Adrenal gland (tissue), 5 donors: ENCODE measurements around the gene GALNT18.

ENCODE experiments used
- POLR2A ChIP-seq, 2 donors: fragments of 450-650 bp; IDR thresholded peaks; one replicate each; pipeline ENCODE4 v1.6.1; 2017; ENCODE audit warnings: antibody characterized with exemption in 2 of 2, mild to moderate bottlenecking in 2 of 2, moderate library complexity in 1 of 2
- TF ChIP-seq, protein P1 (sequence below), 6 experiments: fragments of 450-650 bp in 4 of 6; fragments of 200-600 bp in 2 of 6; sonication (generic) in 1 of 6; IDR thresholded peaks; 1 replicate in 5 of 6; 2 replicates in 1 of 6; pipeline versions ENCODE4 v1.5.1 to v1.8.0; 2016 to 2021; ENCODE audit warnings: antibody characterized with exemption in 6 of 6, mild to moderate bottlenecking in 2 of 6, moderate library complexity in 1 of 6
- donor health status: DM: no; HTN: no; CAD: no.

DNA sequence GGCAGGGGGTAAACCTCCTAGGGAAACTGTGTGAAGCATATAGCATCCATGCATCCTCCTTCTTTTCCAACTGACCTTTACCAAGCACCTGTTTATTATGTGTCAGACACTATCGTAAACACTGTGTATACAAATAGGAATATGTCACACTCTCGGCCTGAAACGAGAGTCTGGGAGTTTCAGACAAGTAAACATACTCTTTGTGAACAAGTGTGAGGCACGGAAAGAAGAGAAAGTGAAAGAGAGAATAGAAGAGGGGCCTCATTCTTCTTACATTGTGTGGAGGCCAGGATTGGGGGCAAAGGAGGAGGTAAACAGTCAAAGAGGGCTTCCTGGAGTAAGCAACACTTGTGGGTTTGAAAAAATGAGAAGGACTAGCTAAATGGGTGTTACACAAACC, 285.1 kb downstream of the GALNT18 start:
- TF ChIP-seq, protein P1, sequence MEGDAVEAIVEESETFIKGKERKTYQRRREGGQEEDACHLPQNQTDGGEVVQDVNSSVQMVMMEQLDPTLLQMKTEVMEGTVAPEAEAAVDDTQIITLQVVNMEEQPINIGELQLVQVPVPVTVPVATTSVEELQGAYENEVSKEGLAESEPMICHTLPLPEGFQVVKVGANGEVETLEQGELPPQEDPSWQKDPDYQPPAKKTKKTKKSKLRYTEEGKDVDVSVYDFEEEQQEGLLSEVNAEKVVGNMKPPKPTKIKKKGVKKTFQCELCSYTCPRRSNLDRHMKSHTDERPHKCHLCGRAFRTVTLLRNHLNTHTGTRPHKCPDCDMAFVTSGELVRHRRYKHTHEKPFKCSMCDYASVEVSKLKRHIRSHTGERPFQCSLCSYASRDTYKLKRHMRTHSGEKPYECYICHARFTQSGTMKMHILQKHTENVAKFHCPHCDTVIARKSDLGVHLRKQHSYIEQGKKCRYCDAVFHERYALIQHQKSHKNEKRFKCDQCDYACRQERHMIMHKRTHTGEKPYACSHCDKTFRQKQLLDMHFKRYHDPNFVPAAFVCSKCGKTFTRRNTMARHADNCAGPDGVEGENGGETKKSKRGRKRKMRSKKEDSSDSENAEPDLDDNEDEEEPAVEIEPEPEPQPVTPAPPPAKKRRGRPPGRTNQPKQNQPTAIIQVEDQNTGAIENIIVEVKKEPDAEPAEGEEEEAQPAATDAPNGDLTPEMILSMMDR (IDR thresholded peaks at IDR 0.05) = no peak
- TF ChIP-seq POLR2A (IDR thresholded peaks at IDR 0.05) = no peak
